ENCODE data around the gene PGGHG.
"Not testable (repeated sequence)": the region's sequence is repeated elsewhere in the genome, so short reads cannot be mapped to it uniquely, and the experiment has no call there.

Gene PGGHG

DNA sequence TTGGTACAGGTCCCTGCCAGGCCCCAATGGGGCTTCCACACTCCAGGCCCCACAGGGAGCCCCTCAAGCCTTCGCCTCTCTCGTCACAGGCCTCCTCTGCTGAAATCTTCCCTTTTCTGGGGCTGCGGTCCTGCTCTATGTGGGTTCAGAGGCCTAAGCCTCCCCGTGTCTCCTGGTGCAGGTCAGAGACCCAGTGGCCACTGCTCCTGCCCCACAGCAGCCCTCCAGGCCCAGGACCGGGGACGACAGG, 37.6 kb downstream of the PGGHG start:
- no peak for DNase-seq (ENCODE audit: extremely low spot score)
- ChIA-PET POLR2A (no interaction called here), CTCF (interaction anchor here (1.6 to 2.1 kb wide), 3 partner anchors 14 to 76 kb away, joined by 4 to 8 read pairs (median 5); no protein-coding TSS in a partner anchor)
- TF ChIP-seq, protein P1, sequence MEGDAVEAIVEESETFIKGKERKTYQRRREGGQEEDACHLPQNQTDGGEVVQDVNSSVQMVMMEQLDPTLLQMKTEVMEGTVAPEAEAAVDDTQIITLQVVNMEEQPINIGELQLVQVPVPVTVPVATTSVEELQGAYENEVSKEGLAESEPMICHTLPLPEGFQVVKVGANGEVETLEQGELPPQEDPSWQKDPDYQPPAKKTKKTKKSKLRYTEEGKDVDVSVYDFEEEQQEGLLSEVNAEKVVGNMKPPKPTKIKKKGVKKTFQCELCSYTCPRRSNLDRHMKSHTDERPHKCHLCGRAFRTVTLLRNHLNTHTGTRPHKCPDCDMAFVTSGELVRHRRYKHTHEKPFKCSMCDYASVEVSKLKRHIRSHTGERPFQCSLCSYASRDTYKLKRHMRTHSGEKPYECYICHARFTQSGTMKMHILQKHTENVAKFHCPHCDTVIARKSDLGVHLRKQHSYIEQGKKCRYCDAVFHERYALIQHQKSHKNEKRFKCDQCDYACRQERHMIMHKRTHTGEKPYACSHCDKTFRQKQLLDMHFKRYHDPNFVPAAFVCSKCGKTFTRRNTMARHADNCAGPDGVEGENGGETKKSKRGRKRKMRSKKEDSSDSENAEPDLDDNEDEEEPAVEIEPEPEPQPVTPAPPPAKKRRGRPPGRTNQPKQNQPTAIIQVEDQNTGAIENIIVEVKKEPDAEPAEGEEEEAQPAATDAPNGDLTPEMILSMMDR (IDR thresholded peaks at IDR 0.05; ENCODE audit: control extremely low read depth, extremely low read depth, low read depth, missing control alignments), result no peak

DNA sequence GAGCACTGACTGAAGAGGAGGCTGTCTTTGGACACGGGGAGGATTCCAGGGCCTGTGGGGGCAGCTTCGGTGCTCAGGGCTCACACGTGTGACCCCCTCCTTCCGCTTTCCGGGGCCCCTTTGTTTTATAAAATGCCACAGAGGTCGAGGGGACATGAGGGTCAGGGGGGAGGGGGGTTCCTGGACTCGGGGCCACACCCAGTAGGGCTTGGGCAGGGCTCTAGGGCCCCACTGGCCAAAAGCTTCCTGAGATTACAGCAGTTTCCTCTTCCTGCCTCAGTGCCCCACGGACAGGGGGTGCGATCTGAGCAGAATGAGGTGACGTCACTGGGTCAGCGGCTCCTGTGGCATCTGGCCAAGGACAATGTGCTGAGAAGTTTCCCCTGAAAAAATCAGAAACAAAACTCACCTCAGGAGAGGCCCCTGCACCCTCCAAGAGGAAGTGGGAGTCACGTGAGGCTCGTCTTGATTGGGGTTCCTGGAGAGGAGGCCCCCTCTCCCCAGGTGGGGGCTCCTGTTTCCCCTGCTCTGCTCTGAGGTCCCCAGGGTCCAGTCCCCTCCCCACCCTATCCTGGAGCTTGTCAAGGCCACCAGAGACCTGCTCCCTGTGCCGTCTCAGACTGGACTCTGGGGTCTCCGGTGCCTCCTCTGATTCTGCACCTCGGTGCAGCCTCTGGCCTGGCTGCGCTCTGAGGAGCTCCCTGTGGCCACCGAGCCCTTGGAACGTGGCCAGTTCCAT, 38.1 kb downstream of the PGGHG start:
- ChIA-PET CTCF (interaction anchor here (0.7 to 2.1 kb wide), 6 partner anchors 9 to 176 kb away, joined by 3 to 8 read pairs (median 4); no protein-coding TSS in a partner anchor), POLR2A (interaction anchor here (1.2 kb wide), 1 partner anchor 28 kb away, joined by 5 read pairs; no protein-coding TSS in a partner anchor)
- peak; percentile 81 for DNase-seq (ENCODE audit: extremely low spot score)
- TF ChIP-seq, protein P1 (IDR thresholded peaks at IDR 0.05; ENCODE audit: control extremely low read depth, extremely low read depth, low read depth, missing control alignments), result no peak

DNA sequence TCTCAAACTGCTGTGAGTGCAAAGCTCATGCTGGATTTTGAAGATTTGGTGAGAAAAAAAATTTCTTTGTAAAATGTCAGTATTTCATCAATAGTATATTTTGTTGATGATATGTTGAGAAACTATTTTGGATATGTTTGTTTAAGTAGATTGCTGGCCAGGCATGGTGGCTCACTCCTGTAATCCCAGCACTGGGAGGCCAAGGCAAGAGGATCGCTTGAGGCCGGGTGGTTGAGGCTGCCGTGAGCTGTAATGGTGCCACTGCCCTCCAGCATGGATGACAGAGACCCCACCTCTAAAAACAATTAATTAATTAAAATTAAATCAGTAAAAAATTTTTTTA, 38.6 kb downstream of the PGGHG start:
- TF ChIP-seq, protein P1 (IDR thresholded peaks at IDR 0.05; ENCODE audit: control extremely low read depth, extremely low read depth, low read depth, missing control alignments), result no peak
- ChIA-PET POLR2A (interaction anchor here (1.2 kb wide), 1 partner anchor 28 kb away, joined by 5 read pairs; no protein-coding TSS in a partner anchor), CTCF (interaction anchor here (0.7 to 2.1 kb wide), 6 partner anchors 9 to 175 kb away, joined by 3 to 8 read pairs (median 4); no protein-coding TSS in a partner anchor)
- no peak for DNase-seq (ENCODE audit: extremely low spot score)

DNA sequence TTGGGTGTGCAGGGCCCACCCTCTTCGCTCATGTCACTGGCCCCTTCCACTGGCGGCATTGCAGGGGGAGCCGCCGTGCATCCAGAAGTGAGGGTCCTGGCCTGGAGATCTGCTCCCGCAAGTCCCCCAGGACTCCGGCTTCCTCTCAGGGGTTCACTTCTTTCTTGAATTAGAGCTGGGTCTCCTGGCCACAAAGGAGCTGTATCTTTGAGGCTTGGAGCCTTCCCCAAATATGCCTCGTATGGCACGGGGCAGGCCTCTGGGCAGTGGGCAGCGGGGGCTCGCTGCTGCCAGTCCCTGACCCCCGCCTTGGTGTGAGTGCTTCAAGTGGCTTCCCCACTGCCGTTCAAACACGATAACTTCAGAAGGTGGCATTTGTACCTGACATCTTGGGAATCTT, 39.1 kb downstream of the PGGHG start:
- ChIA-PET CTCF (interaction anchor here (1.6 to 2.1 kb wide), 3 partner anchors 12 to 78 kb away, joined by 4 to 8 read pairs (median 5); no protein-coding TSS in a partner anchor), POLR2A (interaction anchor here (1.2 kb wide), 1 partner anchor 27 kb away, joined by 5 read pairs; no protein-coding TSS in a partner anchor)
- TF ChIP-seq, protein P1 (IDR thresholded peaks at IDR 0.05; ENCODE audit: control extremely low read depth, extremely low read depth, low read depth, missing control alignments), result no peak
- DNase-seq (ENCODE audit: extremely low spot score), result no peak

DNA sequence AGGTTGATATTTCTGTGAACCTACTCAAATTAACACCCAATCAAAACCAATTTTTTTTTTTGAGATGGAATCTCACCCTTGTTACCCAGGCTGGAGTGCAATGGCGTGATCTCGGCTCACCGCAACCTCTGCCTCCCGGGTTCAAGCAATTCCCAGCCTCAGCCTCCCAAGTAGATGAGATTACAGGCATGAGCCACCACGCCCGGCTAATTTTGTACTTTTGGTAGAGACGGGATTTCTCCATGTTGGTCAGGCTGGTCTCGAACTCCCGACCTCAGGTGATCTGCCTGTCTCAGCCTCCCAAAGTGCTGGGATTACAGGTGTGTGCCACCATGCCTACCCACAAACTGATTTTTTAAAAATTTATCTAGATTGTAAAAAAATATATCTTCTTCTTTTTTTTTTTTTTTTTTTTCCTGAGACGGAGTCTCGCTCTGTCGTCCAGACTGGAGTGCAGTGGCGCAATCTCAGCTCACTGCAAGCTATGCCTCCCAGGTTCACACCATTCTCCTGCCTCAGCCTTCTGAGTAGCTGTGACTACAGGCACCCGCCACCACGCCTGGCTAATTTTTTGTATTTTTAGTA, 39.7 kb downstream of the PGGHG start:
- DNase-seq (ENCODE audit: extremely low spot score); POLR2A ChIA-PET: not testable (repeated sequence)
- CTCF ChIA-PET, result interaction anchor here (0.8 to 2.1 kb wide), 5 partner anchors 12 to 78 kb away, joined by 3 to 6 read pairs (median 3); no protein-coding TSS in a partner anchor

DNA sequence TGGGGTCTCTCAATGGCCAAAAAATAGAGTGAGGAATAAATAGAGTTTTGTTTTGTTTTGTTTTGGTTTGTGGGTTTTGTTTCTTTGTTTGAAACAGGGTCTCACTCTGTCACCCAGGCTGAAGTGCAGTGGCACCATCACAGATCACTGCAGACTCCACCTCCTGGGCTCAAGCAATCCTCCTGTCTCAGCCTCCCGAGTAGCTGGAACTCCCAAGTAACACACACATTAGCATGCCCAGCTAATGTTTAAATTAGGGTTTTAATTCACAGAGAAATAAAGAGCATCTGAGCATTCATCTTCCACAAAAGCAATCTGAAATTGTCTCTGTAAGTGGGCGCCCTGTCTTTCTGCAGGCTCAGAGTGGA, 40.9 kb downstream of the PGGHG start:
- CTCF ChIA-PET, result interaction anchor here (0.7 to 2.0 kb wide), 5 partner anchors 13 to 79 kb away, joined by 3 to 6 read pairs (median 3); no protein-coding TSS in a partner anchor
- no peak for DNase-seq (ENCODE audit: extremely low spot score)
- TF ChIP-seq, protein P1 (IDR thresholded peaks at IDR 0.05; ENCODE audit: control extremely low read depth, extremely low read depth, low read depth, missing control alignments), result no peak
- POLR2A ChIA-PET, result no interaction called here

DNA sequence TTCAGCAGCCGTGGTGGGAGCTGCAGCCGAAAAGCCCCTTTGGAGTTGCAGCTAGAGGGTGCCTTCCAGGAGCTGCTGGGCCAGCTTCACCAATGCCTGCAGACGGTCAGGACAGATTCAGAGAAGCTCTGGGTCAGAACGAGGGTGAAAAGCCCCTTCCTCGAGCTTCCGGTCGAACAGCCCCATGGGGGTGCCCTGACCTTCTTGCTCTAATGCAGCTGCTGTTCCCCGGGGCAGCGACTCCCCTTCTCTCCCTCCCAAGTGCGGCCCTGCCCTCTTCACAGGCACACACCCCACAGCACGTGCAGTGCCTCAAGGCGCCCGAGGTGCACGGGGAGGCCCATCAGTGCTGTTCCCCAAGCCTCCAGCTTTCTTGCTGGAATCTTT, 41.4 kb downstream of the PGGHG start:
- no peak for DNase-seq (ENCODE audit: extremely low spot score)
- CTCF ChIA-PET, result interaction anchor here (0.7 to 2.0 kb wide), 4 partner anchors 13 to 80 kb away, joined by 3 to 6 read pairs (median 3); no protein-coding TSS in a partner anchor
- TF ChIP-seq, protein P1 (IDR thresholded peaks at IDR 0.05; ENCODE audit: control extremely low read depth, extremely low read depth, low read depth, missing control alignments), result no peak
- POLR2A ChIA-PET, result interaction anchor here (1.0 kb wide), 1 partner anchor 25 kb away, joined by 6 read pairs; no protein-coding TSS in a partner anchor

Data from GM10248 (cell line).